H1 (cell line): Measurements from ENCODE around the gene KIAA1614. TPM values are rescaled to one million over a fixed set of nuclear protein-coding genes. Genes with fewer than 3 reads are reported as not detected.

Source experiments
- CTCF ChIA-PET: fragments of 300-600 bp; sonication (Branson Sonifier 250); formaldehyde crosslinking; loops from one replicate; lab custom pipeline; 2021; ENCODE audit not compliant: partially characterized antibody; lab: Charles Lee
- POLR2A ChIA-PET: fragments of 300-600 bp; sonication (Branson Sonifier 250); formaldehyde crosslinking; loops from one replicate; lab custom pipeline; 2021; ENCODE audit warnings: inconsistent platforms; ENCODE audit not compliant: partially characterized antibody; lab: Charles Lee
- DNase-seq, 2 experiments: peaks; one replicate each; pipeline versions ENCODE4 v3.0.0 to v3.0.0-alpha.2; 2010 to 2022; ENCODE audit warnings: low spot score in 2 of 2, low read depth in 1 of 2, mixed read lengths in 1 of 2
- FAIRE-seq: peaks from 2 replicates; lab custom pipeline; 2011; peaks lifted over from hg19 to GRCh38; lab: Jason Lieb, UNC
- H2AFZ ChIP-seq: 2 replicates; pipeline ENCODE4 v1.8.1; 2012; ENCODE audit warnings: low read length, inconsistent platforms
- H2AK5ac ChIP-seq: 2 replicates; pipeline ENCODE4 v1.6.1; 2013; ENCODE audit warnings: low read depth, low read length
- H2BK120ac ChIP-seq: replicated peaks from 2 replicates; pipeline ENCODE3; 2013; ENCODE audit warnings: low read depth, low read length, inconsistent platforms
- H2BK12ac ChIP-seq: 2 replicates; pipeline ENCODE4 v1.6.1; 2013; ENCODE audit warnings: low read depth, low read length
- H2BK15ac ChIP-seq: 2 replicates; pipeline ENCODE4 v1.6.1; 2013; ENCODE audit warnings: low read length
- H2BK20ac ChIP-seq: 2 replicates; pipeline ENCODE4 v1.6.1; 2013; ENCODE audit warnings: low read length
- H2BK5ac ChIP-seq: 2 replicates; pipeline ENCODE4 v1.6.1; 2013; ENCODE audit warnings: low read depth, low read length
- H3K14ac ChIP-seq: 2 replicates; pipeline ENCODE4 v1.6.1; 2013; ENCODE audit warnings: inconsistent platforms; ENCODE audit not compliant: insufficient read length
- H3K18ac ChIP-seq: 2 replicates; pipeline ENCODE4 v1.6.1; 2013; ENCODE audit warnings: low read length; ENCODE audit errors: extremely low read depth
- H3K23ac ChIP-seq: 2 replicates; pipeline ENCODE4 v1.6.1; 2013; ENCODE audit warnings: inconsistent platforms; ENCODE audit not compliant: insufficient read length
- H3K23me2 ChIP-seq: 2 replicates; pipeline ENCODE4 v1.6.1; 2013; ENCODE audit warnings: low read depth, low read length
- H3K27ac ChIP-seq: 2 replicates; pipeline ENCODE4 v1.6.1; 2011; ENCODE audit warnings: low read depth, low read length, inconsistent platforms
- H3K27me3 ChIP-seq, 4 experiments: replicated peaks in 1 of 4; 1 replicate in 1 of 4; 2 replicates in 3 of 4; pipeline versions ENCODE4 v1.6.1 to v1.8.1; 2011 to 2013; ENCODE audit warnings: low read length in 3 of 4, mild to moderate bottlenecking in 3 of 4, inconsistent platforms in 2 of 4, mixed read lengths in 2 of 4, moderate library complexity in 1 of 4; ENCODE audit not compliant: control insufficient read depth in 3 of 4, insufficient read depth in 3 of 4; ENCODE audit errors: extremely low read depth in 1 of 4
- H3K36me3 ChIP-seq, 4 experiments: 2 replicates each; pipeline versions ENCODE4 v1.6.1 to v1.8.1; 2011 to 2013; ENCODE audit warnings: mild to moderate bottlenecking in 4 of 4, low read length in 3 of 4, moderate library complexity in 2 of 4, control low read depth in 1 of 4, inconsistent platforms in 1 of 4; ENCODE audit not compliant: insufficient read depth in 4 of 4, control insufficient read depth in 2 of 4
- H3K4ac ChIP-seq: replicated peaks from 2 replicates; pipeline ENCODE3; 2013; ENCODE audit warnings: low read length, low read depth, mixed read lengths, inconsistent platforms; ENCODE audit not compliant: insufficient read length
- H3K4me1 ChIP-seq, 4 experiments: replicated peaks in 1 of 4; 1 replicate in 1 of 4; 2 replicates in 3 of 4; pipeline versions ENCODE4 v1.6.1 to v1.8.1; 2011 to 2013; ENCODE audit warnings: low read length in 3 of 4, inconsistent platforms in 2 of 4, mixed read lengths in 1 of 4; ENCODE audit not compliant: insufficient read depth in 4 of 4, control insufficient read depth in 3 of 4
- H3K4me2 ChIP-seq, 2 experiments: 2 replicates each; pipeline versions ENCODE4 v1.6.1 to v1.8.1; 2011 to 2013; ENCODE audit warnings: low read depth in 2 of 2, low read length in 2 of 2, control low read depth in 1 of 2, inconsistent platforms in 1 of 2, mild to moderate bottlenecking in 1 of 2; ENCODE audit not compliant: insufficient read depth in 1 of 2
- H3K4me3 ChIP-seq, 4 experiments: fragments of 200-600, 300-600 bp in 1 of 4; sonication (generic), shearing (Covaris generic), sonication (Bioruptor Twin) in 1 of 4; 2 replicates each; pipeline versions ENCODE4 v1.5.1 to v1.8.1; 2011 to 2016; ENCODE audit warnings: low read length in 4 of 4, low read depth in 3 of 4, control low read depth in 2 of 4, inconsistent platforms in 2 of 4, mild to moderate bottlenecking in 2 of 4, mixed read lengths in 1 of 4, moderate library complexity in 1 of 4; ENCODE audit not compliant: insufficient read depth in 2 of 4; ENCODE audit errors: extremely low read depth in 1 of 4
- H3K56ac ChIP-seq: replicated peaks from 2 replicates; pipeline ENCODE3; 2013; ENCODE audit warnings: low read depth, mild to moderate bottlenecking, mixed read lengths, low read length, inconsistent platforms; ENCODE audit not compliant: insufficient read length
- H3K79me1 ChIP-seq: 2 replicates; pipeline ENCODE4 v1.6.1; 2013; ENCODE audit warnings: low read depth, low read length, control low read depth
- H3K79me2 ChIP-seq, 2 experiments: 2 replicates each; pipeline versions ENCODE4 v1.6.1 to v1.8.1; 2012 to 2013; ENCODE audit warnings: low read length in 2 of 2, mild to moderate bottlenecking in 2 of 2, inconsistent platforms in 1 of 2; ENCODE audit not compliant: insufficient read depth in 2 of 2, control insufficient read depth in 1 of 2
- H3K9ac ChIP-seq, 4 experiments: replicated peaks in 1 of 4; 1 replicate in 1 of 4; 2 replicates in 3 of 4; pipeline versions ENCODE4 v1.6.1 to v1.8.1; 2011 to 2013; ENCODE audit warnings: low read depth in 3 of 4, low read length in 3 of 4, control low read depth in 2 of 4, mild to moderate bottlenecking in 2 of 4, moderate library complexity in 2 of 4, inconsistent platforms in 1 of 4; ENCODE audit errors: extremely low read depth in 1 of 4
- H3K9me3 ChIP-seq, 2 experiments: 2 replicates each; pipeline versions ENCODE4 v1.6.1 to v1.8.1; 2012 to 2013; ENCODE audit warnings: mild to moderate bottlenecking in 2 of 2, moderate library complexity in 2 of 2, control low read depth in 1 of 2, inconsistent platforms in 1 of 2, low read depth in 1 of 2, low read length in 1 of 2, mixed read lengths in 1 of 2; ENCODE audit not compliant: insufficient read depth in 2 of 2
- H4K20me1 ChIP-seq, 2 experiments: replicated peaks in 1 of 2; 2 replicates each; pipeline versions ENCODE3 to v1.8.1; 2011 to 2013; ENCODE audit warnings: inconsistent platforms in 2 of 2, low read length in 2 of 2, mild to moderate bottlenecking in 1 of 2; ENCODE audit not compliant: insufficient read depth in 2 of 2, control insufficient read depth in 1 of 2
- H4K5ac ChIP-seq: 2 replicates; pipeline ENCODE4 v1.6.1; 2013; ENCODE audit warnings: low read length, low read depth, mixed read lengths, inconsistent platforms; ENCODE audit not compliant: insufficient read length
- H4K8ac ChIP-seq: 2 replicates; pipeline ENCODE4 v1.8.0; 2013; ENCODE audit warnings: mild to moderate bottlenecking, moderate library complexity, low read length, inconsistent platforms; ENCODE audit not compliant: insufficient read depth; ENCODE audit errors: extremely low read depth
- H4K91ac ChIP-seq: replicated peaks from 2 replicates; pipeline ENCODE3; 2013; ENCODE audit warnings: low read length, mixed read lengths, inconsistent platforms; ENCODE audit not compliant: insufficient read length
- CBX5 ChIP-seq: fragments of 300-800, 300-1000 bp; sonication (generic); IDR thresholded peaks from 2 replicates; pipeline ENCODE4 v1.7.1; 2016; ENCODE audit warnings: antibody characterized with exemption, low read length, low read depth
- KDM1A ChIP-seq: fragments of 200-600, 300-600 bp; sonication (generic); IDR thresholded peaks from 2 replicates; pipeline ENCODE4 v1.7.1; 2016; ENCODE audit warnings: mild to moderate bottlenecking, low read length, borderline replicate concordance
- KDM5A ChIP-seq: fragments of 200-600 bp; IDR thresholded peaks from 2 replicates; pipeline ENCODE4 v1.7.1; 2012; ENCODE audit warnings: mild to moderate bottlenecking, low read length, inconsistent platforms, mixed read lengths
- SRF ChIP-seq: IDR thresholded peaks from 2 replicates; pipeline ENCODE4 v1.6.1; 2011; ENCODE audit warnings: mild to moderate bottlenecking, low read depth, low read length, moderate library complexity
- YY1 ChIP-seq: IDR thresholded peaks from 2 replicates; pipeline ENCODE4 v1.6.1; 2011; ENCODE audit warnings: low read depth, mild to moderate bottlenecking, low read length
- ZNF274 ChIP-seq: IDR thresholded peaks from 2 replicates; pipeline ENCODE4 v1.7.0; 2012; ENCODE audit warnings: low read length, borderline replicate concordance; ENCODE audit errors: extremely low read depth
- WGBS, 2 experiments: shearing (Covaris generic) in 1 of 2; methylation state at CpG; one replicate each; pipeline versions ENCODE4 v1.1.6 to v1.1.7; 2013 to 2015; ENCODE audit warnings: low lambda C conversion rate in 2 of 2, mixed read lengths in 2 of 2, inconsistent platforms in 1 of 2, low coverage in 1 of 2, missing lambda C conversion rate in 1 of 2; ENCODE audit not compliant: insufficient replicate concordance in 2 of 2, insufficient coverage in 1 of 2, insufficient read length in 1 of 2; ENCODE audit errors: extremely low coverage in 1 of 2, missing lambda C conversion rate in 1 of 2; 5-methylcytosine and 5-hydroxymethylcytosine counted together
- polyA plus RNA-seq, 7 experiments: library from polyadenylated mRNA; depleted of rRNA in 3 of 7; stranded (reverse) in 5 of 7; unstranded in 2 of 7; fragments of >200 nt in 5 of 7; fragments of 200-250 nt in 2 of 7; gene quantifications; 1 replicate in 5 of 7; 2 replicates in 1 of 7; 4 replicates in 1 of 7; pipeline versions ENCODE4 v1.2.1 to v1.2.3, GENCODE V29; 2011 to 2013; ENCODE audit warnings: missing spikeins in 2 of 7, mixed read lengths in 2 of 7
- total RNA-seq: library from RNA; stranded (reverse); fragmentation: NEBNext Ultra II Directional; extraction: Animal tissue kit (Norgen Biotek cat#: 25700); gene quantifications from 2 replicates; pipeline ENCODE4 v1.2.1, GENCODE V29; 2021
- TF ChIP-seq, protein P1 (sequence below): IDR thresholded peaks from 2 replicates; pipeline ENCODE4 v1.6.1; 2012; ENCODE audit warnings: inconsistent platforms
- TF ChIP-seq, protein P2 (sequence below): IDR thresholded peaks from 2 replicates; pipeline ENCODE4 v1.6.1; 2012; ENCODE audit warnings: low read length, inconsistent platforms

KIAA1614 gene
- total and polyA plus RNA-seq, 2 of the 8 experiments (the other 6 are each of a cell fraction or from before 2014, with no cell fraction given), result 1.3 to 3.1 TPM

DNA sequence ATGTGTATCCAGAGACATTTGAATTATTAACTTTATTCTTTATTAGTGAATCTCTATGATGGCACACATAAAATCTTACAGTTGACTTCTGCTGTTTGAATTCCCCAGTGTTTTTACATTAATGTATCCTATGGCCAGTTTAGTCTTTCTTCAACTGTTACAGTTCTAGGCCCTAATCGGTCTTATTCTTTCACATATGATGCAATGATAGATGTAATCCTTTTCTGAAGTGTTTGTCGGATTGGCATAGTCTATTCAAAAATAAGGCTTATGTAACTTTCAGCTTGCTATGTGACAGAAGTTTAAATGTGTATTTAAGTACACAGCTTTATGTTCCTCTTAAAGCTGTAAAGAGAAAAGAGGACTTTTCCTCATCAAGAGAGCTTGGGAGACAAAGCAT, 26.4 kb upstream of the KIAA1614 start:
- Histone ChIP-seq H4K91ac (no peak overlapping the region), H3K36me3 (no peaks in the 10 kb centered on the region; a peak in 1 of 8 replicates), H3K79me1 (no peaks in the 10 kb centered on the region), H3K23me2 (no peaks in the 10 kb centered on the region), H3K23ac (no peak overlapping the region), H3K4me1 (no peaks in the 10 kb centered on the region), H3K9ac (no peak overlapping the region), H2BK15ac (no peak overlapping the region), H2BK20ac (no peak overlapping the region), H2BK12ac (no peak overlapping the region), H3K4me2 (no peak overlapping the region), H3K18ac (no peak overlapping the region), H2AFZ (no peak overlapping the region), H3K4ac (no peak overlapping the region), H3K27me3 (no peaks in the 10 kb centered on the region), H3K56ac (no peak overlapping the region), H4K8ac (no peak overlapping the region), H4K5ac (no peak overlapping the region), H3K27ac (no peak overlapping the region), H2BK120ac (no peak overlapping the region), H2BK5ac (no peak overlapping the region), H3K79me2 (no peaks in the 10 kb centered on the region), H2AK5ac (no peak overlapping the region), H3K14ac (no peak overlapping the region), H3K4me3 (no peak overlapping the region), H4K20me1 (no peaks in the 10 kb centered on the region), H3K9me3 (no peaks in the 10 kb centered on the region)
- FAIRE-seq (no peak), DNase-seq (no peak)
- POLR2A ChIA-PET, result no interaction called here
- 89% methylated on average over 2 of the region's 2 CpGs; no CpG with 5 or more reads in 1 of the 2 experiments for WGBS, 2 experiments
- TF ChIP-seq, protein P1, sequence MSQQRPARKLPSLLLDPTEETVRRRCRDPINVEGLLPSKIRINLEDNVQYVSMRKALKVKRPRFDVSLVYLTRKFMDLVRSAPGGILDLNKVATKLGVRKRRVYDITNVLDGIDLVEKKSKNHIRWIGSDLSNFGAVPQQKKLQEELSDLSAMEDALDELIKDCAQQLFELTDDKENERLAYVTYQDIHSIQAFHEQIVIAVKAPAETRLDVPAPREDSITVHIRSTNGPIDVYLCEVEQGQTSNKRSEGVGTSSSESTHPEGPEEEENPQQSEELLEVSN, result no peak
- TF ChIP-seq, protein P2, sequence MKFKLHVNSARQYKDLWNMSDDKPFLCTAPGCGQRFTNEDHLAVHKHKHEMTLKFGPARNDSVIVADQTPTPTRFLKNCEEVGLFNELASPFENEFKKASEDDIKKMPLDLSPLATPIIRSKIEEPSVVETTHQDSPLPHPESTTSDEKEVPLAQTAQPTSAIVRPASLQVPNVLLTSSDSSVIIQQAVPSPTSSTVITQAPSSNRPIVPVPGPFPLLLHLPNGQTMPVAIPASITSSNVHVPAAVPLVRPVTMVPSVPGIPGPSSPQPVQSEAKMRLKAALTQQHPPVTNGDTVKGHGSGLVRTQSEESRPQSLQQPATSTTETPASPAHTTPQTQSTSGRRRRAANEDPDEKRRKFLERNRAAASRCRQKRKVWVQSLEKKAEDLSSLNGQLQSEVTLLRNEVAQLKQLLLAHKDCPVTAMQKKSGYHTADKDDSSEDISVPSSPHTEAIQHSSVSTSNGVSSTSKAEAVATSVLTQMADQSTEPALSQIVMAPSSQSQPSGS, result no peak
- no peak for TF ChIP-seq SRF
- no peak for TF ChIP-seq KDM1A
- TF ChIP-seq YY1, result no peak
- TF ChIP-seq ZNF274, result no peak
- no peak for TF ChIP-seq KDM5A
- no peak for TF ChIP-seq CBX5
- CTCF ChIA-PET, result interaction anchor here (1.3 to 1.5 kb wide), 2 partner anchors 12 to 14 kb away, joined by 3 to 4 read pairs; no protein-coding TSS in a partner anchor
